Esophagus squamous epithelium (tissue), 5 donors: ENCODE results near the gene RNASE4. TPM values are rescaled to one million over a fixed set of nuclear protein-coding genes. Genes with fewer than 3 reads are reported as not detected.
"Not testable (repeated sequence)": the region's sequence is repeated elsewhere in the genome, so short reads cannot be mapped to it uniquely, and the experiment has no call there.

Experiments used
- DNase-seq: peaks from one replicate; lab custom pipeline; 2025; lab: John Stamatoyannopoulos, UW
- H3K27ac ChIP-seq, 4 donors: fragments of 200-600 bp; sonication (generic); one replicate each; pipeline ENCODE4 v1.5.1; 2016 to 2019; ENCODE audit warnings: mild to moderate bottlenecking in 1 of 4
- H3K27me3 ChIP-seq, 4 donors: fragments of 200-600 bp; sonication (generic); 1 replicate in 3 of 4; 2 replicates in 1 of 4; pipeline versions ENCODE4 v1.5.1 to v1.6.0; 2017 to 2021; ENCODE audit warnings: antibody characterized with exemption in 1 of 4
- H3K36me3 ChIP-seq, 3 donors: fragments of 200-600 bp; sonication (generic); one replicate each; pipeline ENCODE4 v1.5.1; 2016 to 2019
- H3K4me1 ChIP-seq, 3 donors: fragments of 200-600 bp; sonication (generic); one replicate each; pipeline ENCODE4 v1.5.1; 2017 to 2019
- H3K4me3 ChIP-seq, 4 donors: fragments of 200-600 bp; sonication (generic); 1 replicate in 3 of 4; 2 replicates in 1 of 4; pipeline ENCODE4 v1.5.1; 2016 to 2019; ENCODE audit warnings: mild to moderate bottlenecking in 2 of 4, moderate library complexity in 1 of 4
- H3K9me3 ChIP-seq, 3 donors: fragments of 200-600 bp; sonication (generic); one replicate each; pipeline ENCODE4 v1.5.1; 2016 to 2019
- POLR2A ChIP-seq, 4 donors: fragments of 450-650 bp; IDR thresholded peaks; one replicate each; pipeline ENCODE4 v1.6.1; 2017; ENCODE audit warnings: antibody characterized with exemption in 4 of 4, mild to moderate bottlenecking in 4 of 4, moderate library complexity in 3 of 4
- WGBS, 2 donors: methylation state at CpG; one replicate each; pipeline ENCODE4 v1.1.5; 2018; 5-methylcytosine and 5-hydroxymethylcytosine counted together
- intact Hi-C: fragments of 100-400 bp; cut with DNase I; formaldehyde crosslinking; loops from one replicate; pipeline ENCODE4 v1.15.0; 2022
- total RNA-seq, 4 donors: library from RNA; depleted of rRNA; stranded (reverse); fragments of >200 nt; gene quantifications; one replicate each; pipeline ENCODE4 v1.1.0, GENCODE V29; 2016
- TF ChIP-seq, protein P1 (sequence below), 6 experiments: fragments of 450-650 bp in 4 of 6; fragments of 200-600 bp in 2 of 6; sonication (generic) in 2 of 6; IDR thresholded peaks; one replicate each; pipeline ENCODE4 v1.5.1; 2016 to 2019; ENCODE audit warnings: antibody characterized with exemption in 6 of 6, mild to moderate bottlenecking in 4 of 6, moderate library complexity in 4 of 6
- donor health status: DM: yes; HTN: yes; CAD: no.

Gene RNASE4, protein sequence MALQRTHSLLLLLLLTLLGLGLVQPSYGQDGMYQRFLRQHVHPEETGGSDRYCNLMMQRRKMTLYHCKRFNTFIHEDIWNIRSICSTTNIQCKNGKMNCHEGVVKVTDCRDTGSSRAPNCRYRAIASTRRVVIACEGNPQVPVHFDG
- total RNA-seq: 10 to 100 TPM in 2 of 4 donors, 1 to 10 TPM in 2; 4.0 to 73.1 (median 19.5) TPM

DNA sequence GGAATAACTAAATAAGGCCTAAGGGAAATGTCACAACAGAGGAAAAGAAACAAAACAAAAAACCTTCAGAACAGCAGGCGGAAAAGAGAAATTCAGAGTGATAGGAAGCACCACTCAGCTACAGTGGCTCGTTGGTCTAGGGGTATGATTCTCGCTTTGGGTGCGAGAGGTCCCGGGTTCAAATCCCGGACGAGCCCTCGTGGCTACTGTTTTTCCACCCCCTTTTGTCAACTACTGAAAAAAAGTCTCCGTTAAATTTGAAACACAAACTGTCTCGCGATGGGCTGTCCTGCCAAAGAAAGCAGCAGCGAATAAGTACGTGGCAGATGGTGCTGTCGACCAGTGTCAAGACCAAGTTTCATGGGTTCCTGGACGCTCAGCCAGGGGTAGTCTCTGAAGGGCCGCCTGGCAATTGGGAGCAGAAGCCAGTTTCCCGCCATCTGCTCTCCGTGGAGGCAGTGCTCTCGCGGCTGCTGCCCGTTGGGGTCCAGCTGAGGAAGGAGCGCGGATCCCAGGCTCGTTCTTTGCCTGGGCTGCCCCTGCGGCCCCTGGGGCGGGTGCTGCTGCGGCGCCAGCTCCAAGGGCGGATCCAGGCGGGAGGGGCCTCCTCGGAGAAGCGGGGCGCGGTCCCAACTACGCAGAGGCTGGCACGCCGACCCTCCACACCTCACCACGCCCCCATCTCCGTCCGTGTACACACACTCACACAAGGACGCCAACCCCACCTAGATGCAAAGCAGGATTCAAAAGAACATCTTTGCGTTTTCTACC, at the start of gene RNASE4:
Gene RNASE4 (plus strand): TSS at position 670 of the 771 bp plus-strand sequence. CDS start 14,812 bp downstream, outside the sequence.
- 0% methylated on average over 15 to 24 of the region's 42 CpGs for WGBS, 2 donors
- intact Hi-C loops: loop anchor here (2.0 to 10.0 kb wide), 2 partner anchors 71 to 349 kb away; partner anchors contain the start of gene CCNB1IP1
- Histone ChIP-seq H3K27me3 (no peaks in the 10 kb centered on the region), H3K27ac (peak within 1 kb of the TSS; percentile 98 to 100 (median 99)), H3K4me3 (peak within 1 kb of the TSS; percentile 65 to 93 (median 80)), H3K9me3 (no peaks in the 10 kb centered on the region), H3K4me1 (peaks cover 20 to 69% (median 21%) of the 10 kb centered on the region in 3 donors), H3K36me3 (no peaks in the 10 kb centered on the region)
- TF ChIP-seq POLR2A (IDR thresholded peaks at IDR 0.05): peak in 3 of 4 donors; percentile 49 to 81 (median 73)
- TF ChIP-seq, protein P1, sequence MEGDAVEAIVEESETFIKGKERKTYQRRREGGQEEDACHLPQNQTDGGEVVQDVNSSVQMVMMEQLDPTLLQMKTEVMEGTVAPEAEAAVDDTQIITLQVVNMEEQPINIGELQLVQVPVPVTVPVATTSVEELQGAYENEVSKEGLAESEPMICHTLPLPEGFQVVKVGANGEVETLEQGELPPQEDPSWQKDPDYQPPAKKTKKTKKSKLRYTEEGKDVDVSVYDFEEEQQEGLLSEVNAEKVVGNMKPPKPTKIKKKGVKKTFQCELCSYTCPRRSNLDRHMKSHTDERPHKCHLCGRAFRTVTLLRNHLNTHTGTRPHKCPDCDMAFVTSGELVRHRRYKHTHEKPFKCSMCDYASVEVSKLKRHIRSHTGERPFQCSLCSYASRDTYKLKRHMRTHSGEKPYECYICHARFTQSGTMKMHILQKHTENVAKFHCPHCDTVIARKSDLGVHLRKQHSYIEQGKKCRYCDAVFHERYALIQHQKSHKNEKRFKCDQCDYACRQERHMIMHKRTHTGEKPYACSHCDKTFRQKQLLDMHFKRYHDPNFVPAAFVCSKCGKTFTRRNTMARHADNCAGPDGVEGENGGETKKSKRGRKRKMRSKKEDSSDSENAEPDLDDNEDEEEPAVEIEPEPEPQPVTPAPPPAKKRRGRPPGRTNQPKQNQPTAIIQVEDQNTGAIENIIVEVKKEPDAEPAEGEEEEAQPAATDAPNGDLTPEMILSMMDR (IDR thresholded peaks at IDR 0.05): peak in 2 of 6 experiments; percentile 3 to 7
- DNase-seq: peak; percentile 26

DNA sequence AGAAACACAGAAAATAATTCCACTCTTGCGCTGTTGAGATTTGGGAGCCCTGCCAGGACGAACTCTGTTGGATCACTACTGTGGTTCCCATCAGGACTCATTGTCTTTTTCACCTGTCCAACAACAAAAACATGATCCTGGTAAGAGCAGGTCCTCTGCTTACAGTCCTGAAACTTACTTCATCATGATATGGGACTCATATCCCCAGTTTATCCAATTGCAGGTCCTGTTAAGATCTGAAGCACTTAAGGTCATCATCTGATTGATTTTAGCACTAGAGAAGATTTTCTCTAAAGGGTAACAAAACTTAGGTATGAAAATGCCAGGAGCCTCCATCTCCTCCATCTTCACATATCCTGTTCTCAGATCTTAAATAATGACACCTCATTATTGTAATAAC, 42.8 kb upstream of the RNASE4 start, which contains the start of gene OR6S1:
Gene OR6S1 (minus strand): TSS at position 101 of the 400 bp plus-strand sequence. CDS start 0 bp downstream, at position 101.
- no peak for TF ChIP-seq POLR2A (IDR thresholded peaks at IDR 0.05)
- TF ChIP-seq, protein P1 (IDR thresholded peaks at IDR 0.05): no peak
- Histone ChIP-seq H3K9me3 (no peaks in the 10 kb centered on the region), H3K27ac (no peak within 1 kb of the TSS), H3K27me3 (peaks cover 0 to 61% (median 3%) of the 10 kb centered on the region in 4 donors), H3K4me1 (no peaks in the 10 kb centered on the region), H3K36me3 (no peaks in the 10 kb centered on the region), H3K4me3 (no peak within 1 kb of the TSS)
- no peak for DNase-seq
- WGBS, 2 donors: 82 to 94% methylated on average over 2 of the region's 2 CpGs
- intact Hi-C loops: no loop called here

DNA sequence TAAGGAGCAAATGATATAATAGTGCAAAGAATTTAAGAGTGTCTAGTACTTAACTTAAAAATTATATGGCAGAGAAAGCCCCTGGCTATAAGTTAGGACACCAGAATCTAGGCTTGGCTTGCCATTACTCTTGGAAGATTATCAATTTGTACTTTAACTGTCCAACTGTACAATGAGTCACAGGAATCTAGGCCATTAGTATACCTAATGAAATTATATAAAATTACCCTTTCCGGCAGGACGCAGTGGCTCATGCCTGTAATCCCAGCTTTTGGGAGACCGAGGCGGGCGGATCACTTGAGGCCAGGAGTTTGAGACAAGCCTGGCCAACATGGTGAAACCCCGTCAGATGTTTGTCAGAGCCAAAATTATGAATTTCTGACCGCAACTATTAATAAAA, 42.2 kb upstream of the RNASE4 start:
- Histone ChIP-seq H3K27me3 (peaks cover 0 to 65% (median 2%) of the 10 kb centered on the region in 4 donors), H3K4me3 (no peak overlapping the region), H3K4me1 (no peaks in the 10 kb centered on the region), H3K27ac (no peak overlapping the region), H3K36me3 (no peaks in the 10 kb centered on the region), H3K9me3 (no peaks in the 10 kb centered on the region)
- 87 to 92% methylated on average over 7 of the region's 7 CpGs for WGBS, 2 donors
- no peak for DNase-seq
- no peak for TF ChIP-seq POLR2A (IDR thresholded peaks at IDR 0.05)
- TF ChIP-seq, protein P1 (IDR thresholded peaks at IDR 0.05): no peak
- intact Hi-C loops: no loop called here

DNA sequence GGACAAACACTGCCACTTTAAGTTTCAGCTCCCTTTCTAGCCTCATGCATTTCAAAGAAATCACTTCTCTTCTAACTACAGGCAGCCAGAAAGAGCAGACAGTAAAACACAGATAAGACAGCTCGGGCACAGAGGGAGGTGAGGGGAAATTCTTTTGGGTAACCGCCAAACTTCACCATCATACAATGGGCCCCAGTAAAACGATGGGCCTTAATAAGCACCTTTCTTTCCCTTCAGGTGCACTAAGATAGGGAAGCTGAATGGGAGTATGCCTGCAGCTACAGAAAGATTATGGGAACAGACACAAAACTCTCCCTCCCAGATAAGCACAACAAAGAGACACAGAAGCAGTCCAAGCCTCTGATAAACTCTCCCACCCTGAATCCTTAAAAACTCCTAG, 41.6 kb upstream of the RNASE4 start:
- WGBS, 2 donors: 32 to 33% methylated on average over 3 of the region's 3 CpGs
- H3K4me3 ChIP-seq, intact Hi-C loops, H3K4me1 ChIP-seq, H3K27ac ChIP-seq, H3K9me3 ChIP-seq, H3K36me3 ChIP-seq, DNase-seq: not testable (repeated sequence)
- peaks cover 0 to 63% (median 1%) of the 10 kb centered on the region in 4 donors for H3K27me3 ChIP-seq

DNA sequence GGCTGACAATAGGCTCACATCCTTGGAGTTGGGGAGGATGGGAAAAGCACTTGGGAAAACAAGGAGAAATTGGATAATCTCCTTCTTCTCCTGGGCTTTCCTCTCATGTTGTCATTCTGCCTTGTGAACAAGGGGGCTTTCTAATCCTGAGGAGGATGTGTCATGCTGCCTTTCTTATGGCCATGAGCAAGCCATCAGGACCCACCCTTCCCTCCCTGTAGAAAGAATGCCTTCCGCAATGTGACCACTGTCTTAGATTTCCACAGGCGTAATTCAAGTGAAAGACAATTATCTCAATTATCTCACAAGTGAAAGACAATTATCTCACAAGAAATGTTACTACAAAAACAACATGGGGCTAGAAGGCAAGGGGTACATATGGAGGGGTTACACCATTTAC, 39.8 kb upstream of the RNASE4 start:
- TF ChIP-seq, protein P1 (IDR thresholded peaks at IDR 0.05): no peak
- TF ChIP-seq POLR2A (IDR thresholded peaks at IDR 0.05): no peak
- H3K4me3 ChIP-seq: no peak overlapping the region
- DNase-seq: no peak
- H3K36me3 ChIP-seq: no peaks in the 10 kb centered on the region
- WGBS, 2 donors: 91 to 95% methylated on average over 1 to 2 of the region's 2 CpGs
- peaks cover 0 to 57% (median 1%) of the 10 kb centered on the region in 4 donors for H3K27me3 ChIP-seq
- intact Hi-C loops: no loop called here
- H3K4me1 ChIP-seq: no peaks in the 10 kb centered on the region
- H3K27ac ChIP-seq: no peak overlapping the region
- no peaks in the 10 kb centered on the region for H3K9me3 ChIP-seq
